UCSD-AML1 (cell line): ENCODE data around the gene BCAR3.
"Not testable (repeated sequence)": the region's sequence is repeated elsewhere in the genome, so short reads cannot be mapped to it uniquely, and the experiment has no call there.

Experiments used
- DNase-seq: peaks from one replicate; lab custom pipeline; 2025; ENCODE audit not compliant: unreplicated experiment; lab: John Stamatoyannopoulos, UW

BCAR3 gene

DNA sequence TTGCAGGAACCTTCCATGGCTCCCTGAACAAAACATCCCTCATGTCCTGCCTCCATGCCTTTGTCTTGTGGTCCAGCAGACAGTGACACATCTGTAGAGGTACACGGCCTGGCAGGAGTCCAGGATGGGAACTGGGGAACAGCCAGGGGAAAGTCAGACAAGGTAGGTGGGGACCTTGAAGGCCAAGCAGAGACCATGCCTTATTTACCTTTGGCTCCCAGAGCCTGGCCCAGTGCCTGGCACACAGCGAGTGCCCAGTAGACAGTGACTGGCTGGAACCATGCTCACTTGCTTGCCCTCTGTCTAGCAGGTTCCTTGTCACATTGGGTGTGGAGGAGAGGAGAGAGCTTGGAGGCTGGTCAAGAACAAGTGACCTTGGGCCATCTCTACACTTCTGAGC, 81.0 kb downstream of the BCAR3 start:
- no peak for DNase-seq

GRCh38 chr1:93599479-93599878, 82.2 kb downstream of the BCAR3 start:
- no peak for DNase-seq

DNA sequence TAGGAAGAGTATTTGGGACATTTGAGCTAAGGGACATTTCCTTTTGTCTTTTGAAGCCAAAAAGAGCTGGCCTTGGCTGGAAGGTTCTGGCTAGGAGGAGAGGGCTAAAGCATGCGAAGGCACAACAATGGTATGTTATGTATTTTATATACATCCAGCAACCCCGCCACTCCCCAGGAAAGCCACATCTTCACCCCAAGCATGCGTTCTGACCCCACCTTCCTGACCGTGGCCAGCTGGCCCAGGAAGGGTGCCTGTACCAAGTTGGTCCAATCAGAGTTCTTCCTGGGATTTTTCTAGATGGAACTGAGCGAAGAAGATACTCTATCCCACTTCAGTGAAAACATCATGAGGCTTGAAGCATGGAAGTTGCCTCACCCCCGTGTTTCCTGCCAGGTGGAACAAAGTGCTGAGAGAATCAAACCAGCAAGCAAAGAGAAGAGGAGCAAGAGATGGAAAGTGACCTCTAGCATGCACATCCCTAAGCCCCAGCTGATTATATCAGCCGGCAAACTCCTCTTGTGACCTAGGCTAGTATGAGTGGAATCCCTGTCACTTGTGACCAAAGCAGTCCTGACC, 82.7 kb downstream of the BCAR3 start:
- no peak for DNase-seq

DNA sequence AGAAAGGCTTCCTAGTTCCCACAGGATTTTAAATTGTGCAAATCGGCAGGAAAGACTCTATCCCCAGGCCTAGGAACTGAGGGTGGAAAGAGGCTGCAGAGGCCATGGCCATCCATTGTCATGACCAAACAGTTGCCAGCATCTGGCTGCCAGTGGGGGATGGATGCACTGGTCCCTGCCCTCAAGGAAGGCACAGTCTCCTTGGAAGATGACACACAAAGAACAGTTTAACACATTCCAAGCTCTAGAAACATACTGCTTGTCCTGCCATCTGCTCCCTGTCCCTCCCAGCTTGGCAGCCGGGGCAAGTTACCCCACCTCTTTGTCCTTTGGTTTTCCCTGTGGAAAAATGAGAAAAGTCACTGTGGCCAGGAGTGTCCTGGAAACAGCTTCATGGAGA, 83.2 kb downstream of the BCAR3 start:
- DNase-seq = no peak

DNA sequence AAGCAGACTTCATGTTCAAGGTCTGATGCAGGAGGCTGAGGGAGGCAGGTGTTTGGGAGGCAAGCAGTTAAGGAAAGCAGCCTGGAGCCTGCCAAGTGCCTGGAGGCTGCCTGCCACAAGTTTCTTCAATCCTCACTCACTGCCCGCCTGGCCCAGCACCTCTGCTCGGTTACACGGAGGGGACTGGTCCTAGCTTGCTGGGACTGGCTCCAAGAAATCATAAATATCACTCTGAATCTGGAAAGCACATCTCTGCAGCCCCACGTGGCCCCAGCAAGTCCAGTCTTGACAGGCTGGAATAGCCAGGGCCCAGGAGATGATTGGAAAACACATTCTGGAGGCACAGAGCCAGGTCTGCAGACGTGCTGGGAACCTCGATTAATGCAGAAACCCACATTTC, 83.9 kb downstream of the BCAR3 start:
- DNase-seq = no peak

DNA sequence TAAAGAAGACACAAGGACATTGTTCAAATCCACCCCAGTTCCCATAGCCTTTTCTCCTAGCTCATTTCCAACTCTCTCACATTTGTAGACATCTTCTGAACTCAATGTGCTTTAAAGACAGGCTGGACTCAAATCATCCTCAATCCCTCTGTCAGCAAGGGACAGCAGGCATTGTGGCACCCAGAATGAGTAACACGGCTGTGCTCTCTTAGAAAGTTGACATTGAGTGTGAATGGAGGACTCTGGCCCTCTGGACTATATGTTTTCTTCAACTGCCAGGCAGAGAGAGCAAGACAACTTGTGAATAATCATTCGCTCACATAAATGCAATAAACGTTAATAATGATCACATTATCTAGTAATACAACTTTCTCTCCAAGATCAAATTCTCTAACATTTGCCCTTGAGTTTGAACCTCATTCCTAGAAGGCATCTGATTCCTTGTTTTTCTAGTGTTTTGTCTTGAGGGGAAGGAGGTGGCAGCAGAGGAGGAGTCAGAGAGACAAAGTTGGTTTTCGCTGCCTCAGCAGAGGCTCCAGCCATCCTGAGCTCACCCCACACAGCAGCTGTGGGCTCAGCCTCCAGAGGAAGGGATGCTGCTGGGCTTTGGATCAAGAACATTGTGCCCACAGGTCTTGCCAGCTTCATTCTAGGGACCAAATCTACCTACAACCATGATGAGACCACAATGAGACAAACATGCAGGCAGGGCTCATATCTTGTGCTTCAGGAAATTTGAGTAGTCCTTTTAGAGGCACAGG, 85.1 kb downstream of the BCAR3 start:
- no peak for DNase-seq

DNA sequence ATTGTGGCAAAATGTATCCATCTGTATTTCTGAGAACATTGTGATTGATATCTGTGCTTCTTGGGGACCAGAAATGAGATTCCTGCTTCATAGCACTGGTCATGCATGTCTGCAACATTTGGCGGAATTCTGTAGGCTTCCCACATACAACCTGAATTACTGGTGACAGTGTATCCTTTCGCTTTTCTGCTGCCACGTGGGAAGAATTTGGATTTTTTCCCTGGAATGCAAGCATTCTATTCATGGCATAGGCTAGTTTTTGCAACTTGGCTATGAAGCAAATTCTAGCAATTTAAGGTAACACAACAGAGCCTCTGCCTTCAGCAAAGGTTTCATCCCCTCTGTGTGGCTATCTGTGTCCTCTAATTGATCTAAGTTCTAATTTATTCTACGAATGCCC, 85.9 kb downstream of the BCAR3 start:
- no peak for DNase-seq

DNA sequence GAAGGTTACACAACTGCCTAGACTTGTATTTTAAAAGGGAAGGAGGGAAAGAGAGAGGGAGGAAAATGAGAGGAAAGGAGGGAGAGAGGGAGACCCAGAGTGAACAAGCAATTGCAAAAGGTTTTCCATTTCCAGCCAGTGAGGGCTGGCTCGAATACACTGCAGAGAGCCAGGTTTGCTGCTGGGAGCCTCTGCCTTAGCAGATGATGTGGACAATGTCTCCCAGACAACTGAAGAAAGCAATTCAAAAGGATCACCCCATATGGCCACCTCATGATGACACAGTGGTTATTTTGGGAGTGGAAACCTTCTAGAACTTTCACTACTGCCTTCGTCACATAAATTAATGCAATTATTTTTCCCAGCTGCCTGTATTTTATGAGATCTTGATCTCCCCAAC, 86.4 kb downstream of the BCAR3 start:
- no peak for DNase-seq

- no peak for DNase-seq
Measured at GRCh38 chr1:93594603-93594880, 87.1 kb downstream of the BCAR3 start.

GRCh38 chr1:93593854-93594602, 87.6 kb downstream of the BCAR3 start:
- no peak for DNase-seq

GRCh38 chr1:93592551-93592949, 89.1 kb downstream of the BCAR3 start:
- no peak for DNase-seq

- peak; percentile 53 for DNase-seq
Measured at GRCh38 chr1:93591676-93592550, 89.7 kb downstream of the BCAR3 start.

- not testable (repeated sequence) for DNase-seq
Measured at GRCh38 chr1:93591291-93591675, 90.4 kb downstream of the BCAR3 start.

GRCh38 chr1:93588955-93589354, 92.7 kb downstream of the BCAR3 start:
- no peak for DNase-seq

GRCh38 chr1:93588206-93588605, 93.4 kb downstream of the BCAR3 start:
- DNase-seq = peak; percentile 56

- no peak for DNase-seq
Measured at GRCh38 chr1:93587354-93587753, 94.3 kb downstream of the BCAR3 start.

- no peak for DNase-seq
Measured at GRCh38 chr1:93585059-93585966, 96.3 kb downstream of the BCAR3 start.

DNA sequence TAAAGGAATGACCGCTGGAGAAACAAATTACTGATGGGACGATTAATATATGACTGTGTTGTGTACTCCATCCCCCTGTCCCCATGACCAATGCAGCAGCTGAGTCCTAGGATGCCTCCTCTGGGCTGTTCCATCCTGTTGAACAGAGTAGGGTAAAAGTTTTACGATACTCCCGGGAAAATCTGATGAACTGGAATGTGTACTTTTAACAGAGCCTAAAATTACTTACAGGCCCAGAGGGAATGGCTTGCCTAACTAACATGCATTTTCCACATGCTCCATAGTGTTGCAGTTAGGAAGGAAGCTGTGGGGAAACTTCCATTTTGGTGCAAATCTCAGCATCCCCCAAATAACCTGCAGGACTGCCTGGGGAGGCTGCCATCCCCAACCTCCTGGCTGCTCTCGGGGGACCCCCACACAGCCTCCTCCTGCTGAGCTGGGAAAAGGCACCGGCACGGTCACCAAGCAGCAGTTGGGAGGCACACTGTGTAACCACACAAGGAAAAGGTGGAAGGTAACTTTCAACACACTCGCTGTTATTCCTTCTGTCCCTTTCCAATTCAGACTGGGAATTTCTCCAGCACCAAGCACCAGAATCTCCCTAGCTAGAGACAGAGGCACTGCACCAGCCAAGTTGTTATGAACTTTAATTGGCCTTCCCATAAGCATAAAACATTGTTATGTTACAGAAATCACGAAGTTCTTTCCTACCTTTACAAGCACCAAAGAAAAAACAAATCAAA, 97.2 kb downstream of the BCAR3 start:
- DNase-seq = no peak

DNA sequence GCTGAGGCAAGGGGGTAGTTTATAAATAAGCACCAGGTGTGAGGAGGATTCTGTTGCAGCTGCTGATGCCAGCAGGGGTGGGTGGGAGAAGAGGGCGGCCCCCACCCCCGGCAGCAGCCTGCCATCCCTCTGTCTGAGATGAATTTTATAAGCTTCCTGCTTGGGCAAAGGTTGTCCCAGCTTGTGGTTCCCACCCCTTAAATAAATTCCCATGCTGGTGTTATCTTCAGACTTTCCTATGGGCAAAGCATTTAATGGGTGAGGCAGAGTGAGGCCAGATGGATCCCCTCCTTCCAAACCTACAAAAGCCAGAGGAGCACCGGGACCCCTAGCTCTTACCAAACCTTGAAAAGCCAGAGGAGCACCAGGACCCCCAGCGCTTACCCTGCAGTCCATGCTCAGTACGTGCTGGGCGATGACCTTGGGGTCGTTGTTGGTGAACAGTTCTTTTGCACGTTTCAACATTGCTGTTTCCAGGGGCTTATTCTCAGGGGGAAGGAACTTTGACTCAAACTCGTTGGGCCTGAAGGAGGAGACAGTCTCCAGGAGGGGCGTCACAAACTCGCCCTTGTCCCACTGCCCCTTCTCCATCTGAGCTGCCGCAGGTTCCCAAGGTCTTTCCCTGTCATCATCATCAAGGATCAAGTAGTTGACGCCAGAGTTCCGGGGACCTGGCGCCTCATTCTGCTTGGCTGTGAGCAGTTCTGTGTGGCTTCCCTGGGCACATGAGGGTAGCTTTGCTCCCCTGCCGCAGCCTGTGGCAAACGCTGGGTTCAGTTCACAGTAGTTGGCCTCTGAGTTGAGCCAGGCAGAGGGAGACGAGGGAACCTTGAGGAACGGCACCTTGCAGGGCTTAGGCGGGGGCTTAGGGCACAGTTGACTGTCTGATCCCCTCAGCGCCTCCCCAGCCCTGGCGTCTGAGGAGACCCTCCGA, 99.5 kb downstream of the BCAR3 start:
- no peak for DNase-seq
